Pancreas (tissue), 10 donors: ENCODE results near the gene MAGEA4. TPM values are rescaled to one million over a fixed set of nuclear protein-coding genes. Genes with fewer than 3 reads are reported as not detected.

Source experiments
- ATAC-seq, 4 donors: fragments of 200-7000 bp; cut with Tn5 transposase; one replicate each; pipeline versions ENCODE4 v1.8.0 to v1.9.1; 2020; ENCODE audit warnings: mild to moderate bottlenecking in 4 of 4, moderate library complexity in 4 of 4
- DNase-seq, 6 donors: peaks; one replicate each; pipeline ENCODE4 v3.0.0-alpha.2; 2020
- FAIRE-seq: peaks from 2 replicates; lab custom pipeline; 2012; peaks lifted over from hg19 to GRCh38; lab: Jason Lieb, UNC
- H3K27ac ChIP-seq, 4 donors: fragments of 200-600 bp; sonication (generic); 1 replicate in 3 of 4; 2 replicates in 1 of 4; pipeline versions ENCODE4 v1.5.0 to v1.8.0; 2020
- H3K27me3 ChIP-seq, 4 donors: fragments of 200-600 bp; one replicate each; pipeline ENCODE4 v1.8.0; 2021
- H3K36me3 ChIP-seq, 3 donors: fragments of 200-600 bp; sonication (generic) in 1 of 3; one replicate each; pipeline versions ENCODE4 v1.5.0 to v1.8.0; 2020 to 2021
- H3K4me1 ChIP-seq, 3 donors: fragments of 200-600 bp; one replicate each; pipeline ENCODE4 v1.8.0; 2021
- H3K4me3 ChIP-seq, 4 donors: fragments of 200-600 bp; sonication (generic) in 2 of 4; one replicate each; pipeline versions ENCODE4 v1.5.0 to v1.8.0; 2020 to 2021
- H3K9me3 ChIP-seq, 4 donors: fragments of 200-600 bp; one replicate each; pipeline ENCODE4 v1.8.0; 2021
- CTCF ChIP-seq, 4 donors: fragments of 200-600 bp; sonication (generic) in 3 of 4; IDR thresholded peaks; one replicate each; pipeline versions ENCODE4 v1.5.0 to v1.8.0; 2021; ENCODE audit warnings: antibody characterized with exemption in 4 of 4
- whole genome bisulfite sequencing, 2 donors: extraction: QIAGEN DNeasy Blood & Tissue Kit; methylation state at CpG; one replicate each; pipeline ENCODE4 v1.1.7; 2013; 5-methylcytosine and 5-hydroxymethylcytosine counted together
- intact Hi-C, 3 donors: fragments of 100-400 bp; cut with DNase I; formaldehyde crosslinking; loops; one replicate each; pipeline versions ENCODE4 v1.11.1 to v1.14.2; 2022
- polyA plus RNA-seq, 2 donors: library from polyadenylated mRNA; stranded (reverse); fragments of 200-250 nt; gene quantifications; one replicate each; pipeline ENCODE4 v1.2.3, GENCODE V29; 2013
- total RNA-seq, 6 donors: library from RNA; stranded (reverse); fragmentation: NEBNext Ultra II Directional in 4 of 6; extraction: Animal tissue kit (Norgen Biotek cat#: 25700) in 4 of 6; gene quantifications; one replicate each; pipeline versions ENCODE4 v1.2.1 to v1.2.4, GENCODE V29; 2021 to 2023
- donor health status: healthy with polysubstance abuse.
- donor health status: DM: no; HTN: no; CAD: no; lungs with moderate emphysema.
- donor health status: DM: no; HTN: no; CAD: no.
- donor health status: control.
- donor health status: control.
- donor health status: Bipolar disorder and iron deficiency.
- donor health status: DM: yes; HTN: yes; CAD: no.
- donor health status: DM: no; HTN: no; CAD: no.
- donor health status: DM: no; HTN: no; CAD: no.
- donor health status: DM: yes; HTN: yes; CAD: no.

Gene MAGEA4
- total and polyA plus RNA-seq, 8 donors: not detected

DNA sequence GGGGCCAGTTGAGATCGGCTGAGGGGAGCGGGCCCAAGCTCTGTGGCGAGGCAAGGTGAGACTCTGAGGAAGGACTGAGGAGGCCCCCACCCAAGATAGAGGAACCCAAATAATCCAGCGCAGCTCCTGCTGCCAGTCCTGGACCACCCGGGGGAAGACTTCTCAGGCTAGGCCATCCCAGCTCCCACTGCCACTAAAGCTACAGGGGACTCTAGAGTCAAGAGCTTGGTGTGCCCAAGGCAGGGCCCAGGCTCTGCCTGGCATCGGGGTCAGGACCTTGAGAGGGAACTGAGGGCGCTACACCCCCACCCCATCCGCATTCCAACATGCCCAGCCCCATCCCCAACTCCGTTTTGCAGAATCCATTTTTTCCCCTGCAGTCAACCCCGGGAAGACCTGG lies 8.6 kb downstream of the MAGEA4 start:
- intact Hi-C loops: no loop called here
- ATAC-seq (no peak), DNase-seq (no peak), FAIRE-seq (no peak)
- no peaks in the 10 kb centered on the region for H3K9me3 ChIP-seq
- WGBS, 2 donors: 70 to 79% methylated on average over 10 of the region's 10 CpGs
- no peaks in the 10 kb centered on the region for H3K36me3 ChIP-seq
- H3K4me3 ChIP-seq: no peak overlapping the region
- no peak overlapping the region for H3K27ac ChIP-seq
- no peaks in the 10 kb centered on the region for H3K4me1 ChIP-seq
- H3K27me3 ChIP-seq: no peaks in the 10 kb centered on the region
- no peak for TF ChIP-seq CTCF (IDR thresholded peaks at IDR 0.05)

DNA sequence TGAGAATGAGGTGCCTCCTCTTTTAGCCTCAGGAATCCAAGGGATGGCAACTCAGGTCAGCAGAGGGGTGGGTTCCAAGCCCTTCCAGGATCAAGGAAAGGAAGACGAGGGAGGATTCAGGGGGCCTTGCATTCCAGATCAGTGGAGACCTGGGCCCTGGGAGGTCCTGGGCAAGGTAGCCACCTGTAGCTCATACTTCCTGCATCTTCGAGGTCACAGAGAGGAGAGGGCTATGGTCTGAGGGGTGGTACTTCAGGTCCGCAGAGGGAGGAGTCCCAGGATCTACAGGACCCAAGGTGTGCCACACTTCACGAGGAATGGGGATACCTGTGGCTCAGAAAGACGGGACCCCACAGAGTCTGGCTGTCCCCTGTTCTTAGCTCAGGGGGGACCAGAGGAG lies 9.2 kb downstream of the MAGEA4 start:
- no peaks in the 10 kb centered on the region for H3K4me1 ChIP-seq
- no peak for ATAC-seq
- no peak overlapping the region for H3K27ac ChIP-seq
- 48 to 64% methylated on average over 5 of the region's 5 CpGs for WGBS, 2 donors
- no peaks in the 10 kb centered on the region for H3K36me3 ChIP-seq
- no peaks in the 10 kb centered on the region for H3K27me3 ChIP-seq
- FAIRE-seq: no peak
- DNase-seq: no peak
- TF ChIP-seq CTCF (IDR thresholded peaks at IDR 0.05): no peak
- H3K9me3 ChIP-seq: no peaks in the 10 kb centered on the region
- no peak overlapping the region for H3K4me3 ChIP-seq
- intact Hi-C loops: no loop called here

- 71 to 81% methylated on average over 5 of the region's 5 CpGs for WGBS, 2 donors
- FAIRE-seq (no peak), ATAC-seq (no peak), DNase-seq (no peak)
- Histone ChIP-seq H3K36me3 (no peaks in the 10 kb centered on the region), H3K27me3 (no peaks in the 10 kb centered on the region), H3K4me3 (no peak overlapping the region), H3K9me3 (no peaks in the 10 kb centered on the region), H3K4me1 (no peaks in the 10 kb centered on the region), H3K27ac (no peak overlapping the region)
- TF ChIP-seq CTCF (IDR thresholded peaks at IDR 0.05): no peak
- intact Hi-C loops: no loop called here
Measured at GRCh38 chrX:151922692-151923091, 10.0 kb downstream of the MAGEA4 start.

- FAIRE-seq: no peak
- H3K36me3 ChIP-seq: no peaks in the 10 kb centered on the region
- no peaks in the 10 kb centered on the region for H3K27me3 ChIP-seq
- H3K4me1 ChIP-seq: no peaks in the 10 kb centered on the region
- no peak for ATAC-seq
- TF ChIP-seq CTCF (IDR thresholded peaks at IDR 0.05): no peak
- no peak overlapping the region for H3K4me3 ChIP-seq
- 79 to 91% methylated on average over 6 of the region's 6 CpGs for WGBS, 2 donors
- DNase-seq: no peak
- H3K9me3 ChIP-seq: no peaks in the 10 kb centered on the region
- intact Hi-C loops: no loop called here
- no peak overlapping the region for H3K27ac ChIP-seq
Measured at GRCh38 chrX:151923648-151924047, 11.0 kb downstream of the MAGEA4 start.

DNA sequence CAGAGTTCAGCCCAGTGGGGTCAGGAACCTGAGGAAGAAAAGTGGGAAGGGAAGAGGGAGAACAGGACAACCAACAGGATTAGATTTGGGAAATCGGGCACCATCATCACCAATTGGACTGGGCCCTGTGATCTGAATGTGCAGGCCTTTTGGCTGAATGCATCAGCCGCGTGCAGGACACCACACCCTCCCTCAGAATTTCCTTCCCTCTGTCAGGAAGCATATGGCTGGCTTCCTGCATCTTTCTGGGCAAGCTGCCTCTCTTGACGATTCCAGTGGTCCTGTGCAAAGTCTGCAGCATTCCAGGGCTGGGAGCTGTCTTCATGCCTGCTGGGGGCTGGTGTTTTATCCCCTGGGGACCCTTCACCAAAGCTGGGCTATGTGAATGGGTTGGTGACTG lies 16.4 kb downstream of the MAGEA4 start:
- Histone ChIP-seq H3K4me3 (no peak overlapping the region), H3K27ac (no peak overlapping the region), H3K9me3 (no peaks in the 10 kb centered on the region), H3K27me3 (peaks cover 0 to 3% (median 0%) of the 10 kb centered on the region in 4 donors), H3K36me3 (no peaks in the 10 kb centered on the region), H3K4me1 (no peaks in the 10 kb centered on the region)
- TF ChIP-seq CTCF (IDR thresholded peaks at IDR 0.05): no peak
- no peak for DNase-seq
- FAIRE-seq: no peak
- no peak for ATAC-seq
- WGBS, 2 donors: 46 to 48% methylated on average over 4 of the region's 4 CpGs
- intact Hi-C loops: no loop called here
